Esophagus muscularis mucosa (tissue), 4 donors: ENCODE measurements around the gene ANAPC15. TPM values are rescaled to one million over a fixed set of nuclear protein-coding genes. Genes with fewer than 3 reads are reported as not detected.

ENCODE experiments used
- DNase-seq: peaks from one replicate; pipeline ENCODE4 v3.0.0-alpha.2; 2017; ENCODE audit errors: extremely low spot score
- H3K27ac ChIP-seq, 4 donors: fragments of 200-600 bp; sonication (generic); replicated peaks in 1 of 4; 1 replicate in 3 of 4; 2 replicates in 1 of 4; pipeline ENCODE4 v1.5.1; 2016 to 2019; ENCODE audit warnings: mild to moderate bottlenecking in 1 of 4
- H3K27me3 ChIP-seq, 4 donors: fragments of 200-600 bp; sonication (generic); one replicate each; pipeline versions ENCODE4 v1.5.1 to v1.6.0; 2016 to 2019
- H3K36me3 ChIP-seq, 4 donors: fragments of 200-600 bp; sonication (generic); one replicate each; pipeline ENCODE4 v1.5.1; 2016 to 2019
- H3K4me1 ChIP-seq, 4 donors: fragments of 200-600 bp; sonication (generic); one replicate each; pipeline ENCODE4 v1.5.1; 2016 to 2019
- H3K4me3 ChIP-seq, 4 donors: fragments of 200-600 bp; sonication (generic); 1 replicate in 2 of 4; 2 replicates in 2 of 4; pipeline ENCODE4 v1.5.1; 2016 to 2019; ENCODE audit warnings: mild to moderate bottlenecking in 4 of 4, moderate library complexity in 1 of 4
- H3K9me3 ChIP-seq, 4 donors: fragments of 200-600 bp; sonication (generic); 1 replicate in 3 of 4; 2 replicates in 1 of 4; pipeline ENCODE4 v1.5.1; 2016 to 2019
- EP300 ChIP-seq: sonication (generic); formaldehyde crosslinking; IDR thresholded peaks from one replicate; pipeline ENCODE4 v1.6.1; 2017; ENCODE audit warnings: antibody characterized with exemption
- POLR2A ChIP-seq: fragments of 450-650 bp; IDR thresholded peaks from one replicate; pipeline ENCODE4 v1.6.1; 2017; ENCODE audit warnings: antibody characterized with exemption, moderate library complexity, mild to moderate bottlenecking, low read depth
- POLR2AphosphoS5 ChIP-seq, 2 donors: sonication (generic); formaldehyde crosslinking; IDR thresholded peaks; one replicate each; pipeline ENCODE4 v1.6.1; 2017; ENCODE audit warnings: antibody characterized with exemption in 2 of 2
- WGBS: methylation state at CpG from one replicate; pipeline ENCODE4 v1.1.5; 2018; 5-methylcytosine and 5-hydroxymethylcytosine counted together
- intact Hi-C: fragments of 100-400 bp; cut with DNase I; formaldehyde crosslinking; loops from one replicate; pipeline ENCODE4 v1.15.1; 2023
- total RNA-seq, 4 donors: library from RNA; depleted of rRNA; stranded (reverse); fragments of >200 nt; gene quantifications; one replicate each; pipeline versions ENCODE4 v1.1.0 to v1.2.1, GENCODE V29; 2016
- TF ChIP-seq, protein P1 (sequence below), 3 experiments: fragments of 200-600 bp in 2 of 3; fragments of 450-650 bp in 1 of 3; sonication (generic) in 2 of 3; IDR thresholded peaks; one replicate each; pipeline ENCODE4 v1.5.1; 2017 to 2019; ENCODE audit warnings: antibody characterized with exemption in 3 of 3, mild to moderate bottlenecking in 2 of 3, moderate library complexity in 1 of 3

Gene ANAPC15
- total RNA-seq, result 10 to 100 TPM; 43.5 to 58.1 (median 48.1) TPM

DNA sequence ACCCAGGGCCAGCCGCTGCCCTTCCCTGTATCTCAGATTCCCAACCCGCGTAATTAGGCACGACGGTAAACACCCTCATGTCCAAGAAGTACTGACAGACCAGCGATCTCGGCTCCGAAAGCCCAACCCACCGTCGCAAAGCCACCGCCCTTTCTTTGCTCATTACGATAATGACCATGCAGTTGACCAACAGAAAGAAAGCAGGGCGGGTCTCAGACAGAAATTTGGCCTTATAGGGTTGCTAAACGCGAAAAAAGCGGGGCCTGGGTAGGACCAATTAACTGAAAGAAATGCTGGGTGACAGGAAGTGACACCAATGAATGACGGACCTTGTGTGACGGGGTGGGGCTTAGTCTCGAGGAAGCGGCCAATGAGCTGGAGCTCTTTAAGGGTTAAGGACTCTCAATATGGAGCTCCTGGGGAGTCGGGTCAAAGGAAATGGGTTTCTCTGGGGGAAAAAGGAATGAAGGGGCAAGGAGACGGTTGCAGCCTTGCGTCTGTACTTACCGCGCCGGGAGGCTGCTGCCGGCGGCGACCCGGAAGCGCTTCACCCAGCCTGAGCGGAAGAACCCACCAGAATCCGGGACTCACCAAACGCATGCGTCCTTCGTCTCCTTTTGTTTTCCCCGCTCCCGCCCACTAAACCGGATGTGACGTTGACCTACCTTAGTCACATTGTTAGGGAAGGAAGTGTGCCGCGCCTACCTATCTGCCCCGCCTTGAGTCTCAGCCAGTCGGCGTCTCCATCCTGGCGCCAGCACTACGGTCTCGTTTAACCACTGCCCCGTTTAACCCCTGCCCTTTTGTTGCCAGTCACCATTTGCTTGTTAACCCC is at the start of gene ANAPC15:
Gene ANAPC15, minus strand, starts transcription at position 553 of the 835 bp plus-strand sequence. CDS start 1,419 bp downstream, outside the sequence.
- DNase-seq, result peak; percentile 100
- H3K27me3 ChIP-seq, result no peaks in the 10 kb centered on the region
- under 1% methylated on average over 42 of the region's 49 CpGs for WGBS
- H3K36me3 ChIP-seq, result peaks cover 0 to 28% (median 20%) of the 10 kb centered on the region in 4 donors
- H3K4me3 ChIP-seq, result peak within 1 kb of the TSS; percentile 64 to 71 (median 68)
- no peaks in the 10 kb centered on the region for H3K9me3 ChIP-seq
- TF ChIP-seq POLR2A (peak; percentile 78), POLR2AphosphoS5 (IDR thresholded peaks at IDR 0.05) (peak; percentile 98 to 99), EP300 (no peak)
- TF ChIP-seq, protein P1, sequence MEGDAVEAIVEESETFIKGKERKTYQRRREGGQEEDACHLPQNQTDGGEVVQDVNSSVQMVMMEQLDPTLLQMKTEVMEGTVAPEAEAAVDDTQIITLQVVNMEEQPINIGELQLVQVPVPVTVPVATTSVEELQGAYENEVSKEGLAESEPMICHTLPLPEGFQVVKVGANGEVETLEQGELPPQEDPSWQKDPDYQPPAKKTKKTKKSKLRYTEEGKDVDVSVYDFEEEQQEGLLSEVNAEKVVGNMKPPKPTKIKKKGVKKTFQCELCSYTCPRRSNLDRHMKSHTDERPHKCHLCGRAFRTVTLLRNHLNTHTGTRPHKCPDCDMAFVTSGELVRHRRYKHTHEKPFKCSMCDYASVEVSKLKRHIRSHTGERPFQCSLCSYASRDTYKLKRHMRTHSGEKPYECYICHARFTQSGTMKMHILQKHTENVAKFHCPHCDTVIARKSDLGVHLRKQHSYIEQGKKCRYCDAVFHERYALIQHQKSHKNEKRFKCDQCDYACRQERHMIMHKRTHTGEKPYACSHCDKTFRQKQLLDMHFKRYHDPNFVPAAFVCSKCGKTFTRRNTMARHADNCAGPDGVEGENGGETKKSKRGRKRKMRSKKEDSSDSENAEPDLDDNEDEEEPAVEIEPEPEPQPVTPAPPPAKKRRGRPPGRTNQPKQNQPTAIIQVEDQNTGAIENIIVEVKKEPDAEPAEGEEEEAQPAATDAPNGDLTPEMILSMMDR (IDR thresholded peaks at IDR 0.05), result peak in 1 of 3 experiments; percentile 14
- intact Hi-C loops, result no loop called here
- H3K27ac ChIP-seq, result peak within 1 kb of the TSS; percentile 89 to 97 (median 93)
- H3K4me1 ChIP-seq, result peaks cover 15 to 17% (median 16%) of the 10 kb centered on the region in 4 donors

GRCh38 chr11:72160319-72160718 is 47.8 kb upstream of the ANAPC15 start:
- intact Hi-C loops, result no loop called here
- no peak overlapping the region for H3K4me3 ChIP-seq
- peaks cover 0 to 14% (median 0%) of the 10 kb centered on the region in 4 donors for H3K27me3 ChIP-seq
- H3K4me1 ChIP-seq, result no peaks in the 10 kb centered on the region
- DNase-seq, result no peak
- TF ChIP-seq POLR2A (no peak), EP300 (no peak), POLR2AphosphoS5 (IDR thresholded peaks at IDR 0.05) (no peak)
- TF ChIP-seq, protein P1 (IDR thresholded peaks at IDR 0.05), result no peak
- 88% methylated on average over 2 of the region's 2 CpGs for WGBS
- H3K9me3 ChIP-seq, result no peaks in the 10 kb centered on the region
- H3K36me3 ChIP-seq, result no peaks in the 10 kb centered on the region
- no peak overlapping the region for H3K27ac ChIP-seq

DNA sequence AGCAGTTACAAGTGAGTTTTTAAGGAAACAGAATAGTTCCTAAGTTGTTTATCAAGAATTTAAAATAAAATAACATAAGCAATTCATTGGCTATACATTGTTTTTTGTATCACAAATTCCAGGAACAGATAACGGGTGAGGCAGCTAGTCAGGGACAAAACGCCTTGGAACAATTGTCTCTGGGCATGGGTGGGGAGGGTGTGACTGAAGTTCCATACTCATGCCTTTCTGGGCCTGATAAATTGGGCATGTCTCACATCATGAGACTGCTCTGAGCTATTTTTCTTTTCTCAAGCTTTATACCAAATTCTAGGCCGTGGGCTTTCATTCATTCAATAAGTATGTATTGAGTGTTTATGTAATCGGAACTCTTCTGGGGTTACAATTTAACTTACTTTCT is 44.6 kb upstream of the ANAPC15 start:
- Histone ChIP-seq H3K4me1 (no peaks in the 10 kb centered on the region), H3K27ac (no peak overlapping the region), H3K4me3 (no peak overlapping the region), H3K27me3 (peaks cover 0 to 14% (median 0%) of the 10 kb centered on the region in 4 donors), H3K9me3 (no peaks in the 10 kb centered on the region), H3K36me3 (no peaks in the 10 kb centered on the region)
- intact Hi-C loops, result no loop called here
- no peak for DNase-seq
- TF ChIP-seq EP300 (no peak), POLR2A (no peak), POLR2AphosphoS5 (IDR thresholded peaks at IDR 0.05) (no peak)
- TF ChIP-seq, protein P1 (IDR thresholded peaks at IDR 0.05), result no peak
- WGBS, result 83% methylated on average over 4 of the region's 4 CpGs

GRCh38 chr11:72155751-72156150 is 43.3 kb upstream of the ANAPC15 start:
- no peaks in the 10 kb centered on the region for H3K9me3 ChIP-seq
- no peaks in the 10 kb centered on the region for H3K4me1 ChIP-seq
- H3K36me3 ChIP-seq, result no peaks in the 10 kb centered on the region
- H3K4me3 ChIP-seq, result no peak overlapping the region
- intact Hi-C loops, result no loop called here
- WGBS, result 86% methylated on average over 4 of the region's 4 CpGs
- peaks cover 0 to 17% (median 0%) of the 10 kb centered on the region in 4 donors for H3K27me3 ChIP-seq
- DNase-seq, result no peak
- no peak overlapping the region for H3K27ac ChIP-seq
- TF ChIP-seq POLR2AphosphoS5 (IDR thresholded peaks at IDR 0.05) (no peak), EP300 (no peak), POLR2A (no peak)
- TF ChIP-seq, protein P1 (IDR thresholded peaks at IDR 0.05), result no peak
